K562 (cell line): ENCODE results near the gene PKD1.

Experiments
- FOXK1 ChIP-seq: sonication (generic); formaldehyde crosslinking; IDR thresholded peaks from 2 replicates; pipeline ENCODE4 v1.8.0; 2022; ENCODE audit warnings: missing genetic modification reagents, mild to moderate bottlenecking, borderline replicate concordance
- JUND ChIP-seq, 2 experiments: IDR thresholded peaks; 2 replicates in 1 of 2; 3 replicates in 1 of 2; pipeline ENCODE4 v1.6.1; 2011; ENCODE audit warnings: borderline replicate concordance in 2 of 2, low read depth in 2 of 2, low read length in 2 of 2, improper control_type of control experiment in 1 of 2, missing biosample characterization in 1 of 2, missing genetic modification characterization in 1 of 2, missing genetic modification reagents in 1 of 2
- POLR2A ChIP-seq: fragments of 450-650 bp; conservative IDR thresholded peaks from 2 replicates; pipeline ENCODE4 v1.6.1; 2016
- RCOR1 ChIP-seq, 2 experiments: IDR thresholded peaks; 2 replicates each; pipeline ENCODE4 v1.6.1; 2012; ENCODE audit warnings: low read depth in 2 of 2, low read length in 2 of 2, borderline replicate concordance in 1 of 2, improper control_type of control experiment in 1 of 2
- ZFX ChIP-seq: sonication (generic); formaldehyde crosslinking; IDR thresholded peaks from 2 replicates; pipeline ENCODE4 v1.8.0; 2022; ENCODE audit warnings: mild to moderate bottlenecking, missing genetic modification reagents, moderate library complexity
- TF ChIP-seq, protein P1 (sequence below): sonication (generic); formaldehyde crosslinking; IDR thresholded peaks from 2 replicates; pipeline ENCODE4 v1.9.0; 2022; ENCODE audit warnings: mild to moderate bottlenecking, missing genetic modification reagents

DNA sequence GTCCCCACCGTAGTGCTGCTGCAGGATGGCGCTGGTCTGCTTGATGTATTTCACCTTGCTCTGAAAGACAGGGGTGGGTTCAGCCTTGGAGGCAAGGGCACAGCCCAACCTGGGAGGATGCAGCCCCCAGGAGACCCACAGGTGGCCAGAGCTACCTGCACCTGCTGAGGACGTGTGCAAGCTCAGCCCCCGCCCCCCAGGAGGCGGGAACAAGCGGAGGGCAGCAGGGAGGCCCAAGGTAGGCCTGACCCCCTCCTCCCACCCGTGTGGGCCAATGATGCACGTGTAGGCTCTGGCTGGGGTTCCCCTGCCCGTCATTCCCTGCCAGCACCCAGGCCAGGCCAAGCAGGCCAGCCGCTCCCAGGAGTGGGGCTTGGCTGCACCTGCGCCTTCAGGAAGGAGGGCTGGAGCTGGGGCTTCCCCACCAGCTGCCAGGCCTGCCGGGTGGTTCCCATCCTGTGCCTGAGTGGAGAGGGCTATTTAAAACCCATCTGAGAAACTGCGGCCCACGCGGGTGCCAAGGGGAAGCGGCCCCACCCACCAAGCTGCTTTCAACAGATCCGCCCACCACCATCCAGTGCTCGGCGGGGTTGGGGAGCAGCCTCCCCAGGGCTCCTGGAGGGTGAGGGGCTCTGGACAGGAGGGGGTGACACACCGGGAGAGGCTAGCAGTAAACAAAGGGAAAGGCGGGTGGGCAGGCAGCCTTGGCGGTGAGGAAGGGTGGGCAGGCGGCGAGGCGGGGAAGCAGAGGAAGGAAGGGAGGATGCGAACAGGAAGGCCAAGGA, 91.8 kb downstream of the PKD1 start:
- TF ChIP-seq JUND (IDR thresholded peaks at IDR 0.05; ENCODE audit: borderline replicate concordance, low read depth, low read length): no peak
- no peak for TF ChIP-seq JUND (tag; IDR thresholded peaks at IDR 0.05; ENCODE audit: borderline replicate concordance, low read depth, low read length)
- TF ChIP-seq POLR2A: no peak
- no peak for TF ChIP-seq RCOR1 (IDR thresholded peaks at IDR 0.05; ENCODE audit: borderline replicate concordance in 1 of 2, low read depth in 2 of 2, low read length in 2 of 2)
- TF ChIP-seq, protein P1, sequence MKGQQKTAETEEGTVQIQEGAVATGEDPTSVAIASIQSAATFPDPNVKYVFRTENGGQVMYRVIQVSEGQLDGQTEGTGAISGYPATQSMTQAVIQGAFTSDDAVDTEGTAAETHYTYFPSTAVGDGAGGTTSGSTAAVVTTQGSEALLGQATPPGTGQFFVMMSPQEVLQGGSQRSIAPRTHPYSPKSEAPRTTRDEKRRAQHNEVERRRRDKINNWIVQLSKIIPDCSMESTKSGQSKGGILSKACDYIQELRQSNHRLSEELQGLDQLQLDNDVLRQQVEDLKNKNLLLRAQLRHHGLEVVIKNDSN (CRISPR knock-in tag): no peak
- TF ChIP-seq FOXK1 (CRISPR knock-in tag): no peak
- TF ChIP-seq ZFX: no peak
